AG04450 (cell line): ENCODE data around the gene NDUFAF5. TPM values are rescaled to one million over a fixed set of nuclear protein-coding genes. Genes with fewer than 3 reads are reported as not detected.

Experiments
- CTCF ChIA-PET: fragments of 300-600, 350-600 bp; formaldehyde crosslinking; extraction: SDS; loops from one replicate; lab custom pipeline; 2022; ENCODE audit warnings: antibody characterized with exemption, inconsistent platforms; lab: Charles Lee
- POLR2A ChIA-PET: fragments of 350-600 bp; formaldehyde crosslinking; extraction: SDS; loops from one replicate; lab custom pipeline; 2021; ENCODE audit warnings: antibody characterized with exemption, inconsistent platforms; lab: Yijun Ruan, JAX
- DNase-seq: peaks from one replicate; pipeline ENCODE4 v3.0.0-alpha.2; 2011; ENCODE audit warnings: low read depth, low spot score
- H3K27ac ChIP-seq: one replicate; pipeline ENCODE4 v1.5.1; 2012; ENCODE audit warnings: low read depth, low read length, control low read depth
- H3K27me3 ChIP-seq: one replicate; pipeline ENCODE4 v1.6.0; 2012; ENCODE audit warnings: low read length; ENCODE audit not compliant: control insufficient read depth, insufficient read depth
- H3K4me3 ChIP-seq: 2 replicates; pipeline ENCODE4 v1.5.1; 2011; ENCODE audit warnings: mild to moderate bottlenecking, low read depth, low read length, control low read depth
- H3K9me3 ChIP-seq: 2 replicates; pipeline ENCODE4 v1.5.1; 2012; ENCODE audit warnings: low read length; ENCODE audit not compliant: control insufficient read depth, insufficient read depth
- polyA plus RNA-seq: library from polyadenylated mRNA; depleted of rRNA; stranded (reverse); fragments of >200 nt; gene quantifications from 2 replicates; pipeline ENCODE4 v1.2.3, GENCODE V29; 2011
- TF ChIP-seq, protein P1 (sequence below): IDR thresholded peaks from 2 replicates; pipeline ENCODE4 v1.5.1; 2011; ENCODE audit warnings: low read depth, low read length, control low read depth, inconsistent platforms

Gene NDUFAF5
- polyA plus RNA-seq, 1 experiment = 24.1 TPM

DNA sequence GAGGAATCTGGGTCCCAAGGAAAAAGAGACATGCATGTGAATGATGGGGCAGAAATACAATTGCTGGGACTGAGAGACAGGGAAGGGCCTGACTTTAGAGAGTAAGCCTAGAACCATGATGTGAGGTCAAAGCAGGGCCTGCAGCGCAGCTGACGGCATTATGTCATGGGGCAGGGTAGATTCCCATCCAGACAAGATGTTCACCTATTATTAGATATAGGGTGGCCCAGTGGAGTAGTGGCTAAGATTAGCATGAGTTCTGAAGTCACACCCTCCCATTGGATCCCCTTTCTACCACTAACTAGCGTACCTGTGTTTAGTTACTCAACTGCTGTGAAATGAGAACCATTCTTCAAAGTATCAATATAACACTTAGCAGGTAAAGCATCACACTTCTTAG lies 39.6 kb downstream of the NDUFAF5 start:
- CTCF ChIA-PET = interaction anchor here (1.5 kb wide), 1 partner anchor 230 kb away, joined by 3 read pairs; no protein-coding TSS in a partner anchor
- POLR2A ChIA-PET = no interaction called here
- H3K27me3 ChIP-seq = no peaks in the 10 kb centered on the region
- H3K9me3 ChIP-seq = no peaks in the 10 kb centered on the region
- TF ChIP-seq, protein P1, sequence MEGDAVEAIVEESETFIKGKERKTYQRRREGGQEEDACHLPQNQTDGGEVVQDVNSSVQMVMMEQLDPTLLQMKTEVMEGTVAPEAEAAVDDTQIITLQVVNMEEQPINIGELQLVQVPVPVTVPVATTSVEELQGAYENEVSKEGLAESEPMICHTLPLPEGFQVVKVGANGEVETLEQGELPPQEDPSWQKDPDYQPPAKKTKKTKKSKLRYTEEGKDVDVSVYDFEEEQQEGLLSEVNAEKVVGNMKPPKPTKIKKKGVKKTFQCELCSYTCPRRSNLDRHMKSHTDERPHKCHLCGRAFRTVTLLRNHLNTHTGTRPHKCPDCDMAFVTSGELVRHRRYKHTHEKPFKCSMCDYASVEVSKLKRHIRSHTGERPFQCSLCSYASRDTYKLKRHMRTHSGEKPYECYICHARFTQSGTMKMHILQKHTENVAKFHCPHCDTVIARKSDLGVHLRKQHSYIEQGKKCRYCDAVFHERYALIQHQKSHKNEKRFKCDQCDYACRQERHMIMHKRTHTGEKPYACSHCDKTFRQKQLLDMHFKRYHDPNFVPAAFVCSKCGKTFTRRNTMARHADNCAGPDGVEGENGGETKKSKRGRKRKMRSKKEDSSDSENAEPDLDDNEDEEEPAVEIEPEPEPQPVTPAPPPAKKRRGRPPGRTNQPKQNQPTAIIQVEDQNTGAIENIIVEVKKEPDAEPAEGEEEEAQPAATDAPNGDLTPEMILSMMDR = no peak
- no peak overlapping the region for H3K4me3 ChIP-seq
- H3K27ac ChIP-seq = no peak overlapping the region
- no peak for DNase-seq

DNA sequence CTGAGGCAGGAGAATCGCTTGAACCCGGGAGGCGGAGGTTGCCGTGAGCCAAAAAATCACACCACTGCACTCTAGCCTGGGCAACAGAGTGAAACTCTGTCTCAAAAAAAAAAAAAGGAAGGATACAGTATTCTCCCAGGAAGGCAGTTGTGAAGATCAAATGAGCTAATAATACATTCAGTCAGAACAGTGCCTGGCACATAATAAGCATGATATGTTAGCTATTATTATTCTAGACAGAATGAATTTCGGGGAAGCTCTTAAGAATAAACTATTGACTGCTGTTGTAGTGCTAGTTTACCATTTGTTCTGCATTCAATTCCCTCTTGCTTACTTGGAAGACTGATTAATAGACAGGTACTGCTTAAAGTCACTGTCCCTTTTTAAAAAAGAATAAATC lies 40.6 kb downstream of the NDUFAF5 start:
- TF ChIP-seq, protein P1 = no peak
- POLR2A ChIA-PET = no interaction called here
- CTCF ChIA-PET = interaction anchor here (1.2 to 1.5 kb wide), 2 partner anchors 27 to 229 kb away, joined by 3 read pairs; no protein-coding TSS in a partner anchor

DNA sequence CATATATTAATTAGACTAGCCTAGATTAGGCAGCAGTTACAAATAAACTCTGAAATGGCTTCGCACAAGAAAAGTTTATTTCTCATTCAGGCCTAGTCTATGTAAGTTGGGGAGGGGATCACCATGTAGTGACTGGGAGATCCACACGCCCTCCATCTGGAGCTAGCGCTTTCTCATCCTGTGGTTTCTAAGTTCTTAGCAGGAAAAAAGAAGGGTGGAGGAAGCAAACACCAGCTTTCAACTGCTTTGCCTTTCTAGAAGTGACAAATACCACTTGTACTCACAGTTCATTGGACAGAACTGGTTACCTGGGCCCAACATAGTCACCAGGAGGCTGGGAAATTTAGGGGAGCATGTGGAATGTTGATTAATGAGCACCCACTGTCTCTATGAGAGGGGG lies 46.6 kb downstream of the NDUFAF5 start:
- H3K9me3 ChIP-seq = no peaks in the 10 kb centered on the region
- no peak overlapping the region for H3K27ac ChIP-seq
- no peak overlapping the region for H3K4me3 ChIP-seq
- peaks cover 2% of the 10 kb centered on the region for H3K27me3 ChIP-seq
- ChIA-PET CTCF (interaction anchor here (0.6 to 2.0 kb wide), 2 partner anchors 11 to 1178 kb away, joined by 4 to 14 read pairs; no protein-coding TSS in a partner anchor), POLR2A (no interaction called here)
- TF ChIP-seq, protein P1 = no peak
- no peak for DNase-seq

More for the DNA sequence above, 40.6 kb downstream of the NDUFAF5 start:
- no peaks in the 10 kb centered on the region for H3K27me3 ChIP-seq
- no peaks in the 10 kb centered on the region for H3K9me3 ChIP-seq
- no peak overlapping the region for H3K4me3 ChIP-seq
- H3K27ac ChIP-seq = no peak overlapping the region
- DNase-seq = no peak

DNA sequence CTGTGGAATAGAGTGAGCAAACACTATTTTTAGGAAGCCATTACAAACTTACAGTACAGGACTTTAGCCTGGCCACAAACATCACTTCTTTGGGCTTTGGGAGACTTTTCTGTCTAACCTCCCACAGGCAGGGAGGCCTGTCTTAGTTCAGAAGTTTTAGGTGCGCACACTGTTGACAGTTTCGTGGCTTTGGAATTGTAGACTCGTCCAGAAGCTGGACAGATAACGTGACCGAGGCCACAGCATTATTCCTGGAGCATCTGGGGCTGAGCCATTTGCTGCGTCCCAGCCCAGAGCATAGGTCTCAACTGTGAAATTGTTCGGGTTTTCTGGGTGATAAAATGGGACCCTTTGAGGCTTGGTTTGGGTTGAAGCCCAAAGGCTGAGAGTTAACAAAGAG lies 53.8 kb downstream of the NDUFAF5 start:
- H3K27ac ChIP-seq = no peak overlapping the region
- ChIA-PET CTCF (no interaction called here), POLR2A (no interaction called here)
- DNase-seq = no peak
- H3K9me3 ChIP-seq = no peaks in the 10 kb centered on the region
- TF ChIP-seq, protein P1 = no peak
- H3K4me3 ChIP-seq = no peak overlapping the region
- H3K27me3 ChIP-seq = peaks cover 4% of the 10 kb centered on the region

DNA sequence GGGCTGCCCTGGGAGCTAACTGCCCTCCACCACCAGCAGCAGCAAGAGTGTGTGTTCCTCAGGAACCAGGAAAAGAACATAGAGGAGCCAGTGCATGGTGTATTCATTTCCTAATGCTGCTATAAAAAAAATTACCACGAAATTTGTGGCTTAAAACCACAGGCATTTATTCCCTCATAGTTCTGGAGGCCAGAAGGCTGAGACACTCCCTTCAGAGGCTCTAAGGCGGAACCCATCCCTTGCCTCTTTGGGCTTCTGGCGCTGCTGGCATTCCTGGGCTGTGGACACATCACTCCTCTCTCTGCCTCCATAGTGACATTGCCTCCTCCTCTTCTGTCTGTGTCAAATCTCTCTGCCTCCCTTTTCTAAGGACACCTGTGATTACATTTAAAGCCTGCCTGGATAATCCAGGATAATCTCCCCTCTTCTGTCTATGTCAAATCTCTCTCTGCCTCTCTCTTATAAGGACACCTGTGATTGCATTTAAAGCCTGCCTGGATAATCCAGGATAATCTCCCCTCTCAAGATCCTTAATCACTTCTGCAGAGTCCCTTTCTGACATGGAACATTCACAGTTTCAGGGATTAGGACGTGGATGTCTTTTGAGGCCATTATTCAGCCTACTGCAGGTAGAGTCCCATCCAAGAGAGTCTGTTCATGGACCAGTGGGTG lies 54.7 kb downstream of the NDUFAF5 start:
- H3K4me3 ChIP-seq = no peak overlapping the region
- peaks cover 4% of the 10 kb centered on the region for H3K27me3 ChIP-seq
- ChIA-PET POLR2A (no interaction called here), CTCF (no interaction called here)
- no peak for DNase-seq
- H3K9me3 ChIP-seq = no peaks in the 10 kb centered on the region
- no peak overlapping the region for H3K27ac ChIP-seq
- TF ChIP-seq, protein P1 = no peak
